Gastrocnemius medialis (tissue), 4 donors: Measurements from ENCODE around the gene TAT. TPM values are rescaled to one million over a fixed set of nuclear protein-coding genes. Genes with fewer than 3 reads are reported as not detected.
A peak's percentile ranks its signal among the peaks of the same experiment; 100 is the strongest.

Experiments
- ATAC-seq, 2 donors: fragments of 150-250 bp; one replicate each; pipeline ENCODE4 v1.9.1; 2016
- DNase-seq, 2 donors: peaks; one replicate each; pipeline ENCODE4 v3.0.0-alpha.2; 2019
- H3K27ac ChIP-seq, 4 donors: fragments of 200-600 bp; sonication (generic); 1 replicate in 1 of 4; 2 replicates in 3 of 4; pipeline ENCODE4 v1.5.1; 2016 to 2018; ENCODE audit warnings: mild to moderate bottlenecking in 2 of 4, moderate library complexity in 1 of 4
- H3K27me3 ChIP-seq, 3 donors: fragments of 200-600 bp; sonication (generic) in 2 of 3; 1 replicate in 1 of 3; 2 replicates in 2 of 3; pipeline versions ENCODE4 v1.5.1 to v1.6.0; 2016 to 2019; ENCODE audit warnings: mild to moderate bottlenecking in 1 of 3, moderate library complexity in 1 of 3
- H3K36me3 ChIP-seq, 2 donors: fragments of 200-600 bp; sonication (generic) in 1 of 2; one replicate each; pipeline ENCODE4 v1.5.1; 2017 to 2018
- H3K4me1 ChIP-seq, 2 donors: fragments of 200-600 bp; sonication (generic) in 1 of 2; one replicate each; pipeline ENCODE4 v1.5.1; 2016 to 2017; ENCODE audit warnings: mild to moderate bottlenecking in 2 of 2
- H3K4me3 ChIP-seq, 4 donors: fragments of 200-600 bp; sonication (generic) in 3 of 4; 1 replicate in 1 of 4; 2 replicates in 3 of 4; pipeline ENCODE4 v1.5.1; 2016 to 2019; ENCODE audit warnings: mild to moderate bottlenecking in 2 of 4
- H3K9me3 ChIP-seq, 3 donors: fragments of 200-600 bp; sonication (generic) in 2 of 3; 1 replicate in 1 of 3; 2 replicates in 2 of 3; pipeline ENCODE4 v1.5.1; 2016 to 2019
- POLR2A ChIP-seq, 2 donors: fragments of 450-650 bp; IDR thresholded peaks; one replicate each; pipeline ENCODE4 v1.6.1; 2017; ENCODE audit warnings: antibody characterized with exemption in 2 of 2, mild to moderate bottlenecking in 2 of 2, moderate library complexity in 2 of 2
- in situ Hi-C, 4 donors: fragments of 200-750 bp; cut with MboI; loops; one replicate each; pipeline versions ENCODE4 v1.15.0 to v1.8.0; 2017; ENCODE audit warnings: low sequenced_read_pairs in 4 of 4
- intact Hi-C: fragments of 100-400 bp; cut with DNase I; formaldehyde crosslinking; loops from one replicate; pipeline ENCODE4 v1.15.1; 2023; ENCODE audit warnings: low total_unique reads
- total RNA-seq, 4 donors: library from RNA; depleted of rRNA; stranded (reverse); fragments of >200 nt; gene quantifications; one replicate each; pipeline versions ENCODE4 v1.1.0 to v1.2.3, GENCODE V29; 2016
- TF ChIP-seq, protein P1 (sequence below), 5 experiments: fragments of 450-650 bp in 3 of 5; fragments of 200-600 bp in 2 of 5; sonication (generic) in 2 of 5; IDR thresholded peaks in 4 of 5; conservative IDR thresholded peaks in 1 of 5; 1 replicate in 4 of 5; 2 replicates in 1 of 5; pipeline ENCODE4 v1.5.1; 2016 to 2019; ENCODE audit warnings: antibody characterized with exemption in 5 of 5, mild to moderate bottlenecking in 3 of 5, moderate library complexity in 3 of 5

TAT gene
- total RNA-seq = 1 to 10 TPM in 2 of 4 donors, not detected in 2; 1.9 to 3.7 TPM

DNA sequence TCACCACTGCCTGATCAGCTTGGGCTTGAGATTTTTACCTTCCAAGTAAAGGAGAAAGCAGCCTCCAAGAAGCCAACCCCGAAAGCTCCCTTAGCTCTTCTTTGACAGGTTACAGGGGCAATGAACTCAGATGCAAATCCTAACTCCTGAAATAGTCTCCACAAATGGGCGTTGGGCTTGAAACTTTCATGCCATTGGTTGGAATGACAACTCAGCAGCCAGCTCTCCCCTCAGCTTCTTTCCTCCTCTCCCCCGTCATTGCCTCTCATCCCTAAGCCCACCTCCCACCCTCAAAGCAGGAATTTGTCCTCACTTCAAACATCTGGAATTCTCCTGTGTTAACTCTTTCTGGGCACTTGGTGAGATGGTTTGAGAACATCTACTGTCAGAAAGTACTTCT is at the start of gene TAT:
TAT (minus strand) TSS at position 122 of the 400 bp plus-strand sequence. CDS start 677 bp downstream, outside the sequence.
- intact Hi-C loops (no loop called here), in situ Hi-C loops (no loop called here)
- Histone ChIP-seq H3K4me3 (no peak within 1 kb of the TSS), H3K27me3 (no peaks in the 10 kb centered on the region), H3K9me3 (no peaks in the 10 kb centered on the region), H3K36me3 (no peaks in the 10 kb centered on the region), H3K4me1 (no peaks in the 10 kb centered on the region), H3K27ac (no peak within 1 kb of the TSS)
- ATAC-seq (no peak), DNase-seq (no peak)
- no peak for TF ChIP-seq POLR2A (IDR thresholded peaks at IDR 0.05)
- TF ChIP-seq, protein P1, sequence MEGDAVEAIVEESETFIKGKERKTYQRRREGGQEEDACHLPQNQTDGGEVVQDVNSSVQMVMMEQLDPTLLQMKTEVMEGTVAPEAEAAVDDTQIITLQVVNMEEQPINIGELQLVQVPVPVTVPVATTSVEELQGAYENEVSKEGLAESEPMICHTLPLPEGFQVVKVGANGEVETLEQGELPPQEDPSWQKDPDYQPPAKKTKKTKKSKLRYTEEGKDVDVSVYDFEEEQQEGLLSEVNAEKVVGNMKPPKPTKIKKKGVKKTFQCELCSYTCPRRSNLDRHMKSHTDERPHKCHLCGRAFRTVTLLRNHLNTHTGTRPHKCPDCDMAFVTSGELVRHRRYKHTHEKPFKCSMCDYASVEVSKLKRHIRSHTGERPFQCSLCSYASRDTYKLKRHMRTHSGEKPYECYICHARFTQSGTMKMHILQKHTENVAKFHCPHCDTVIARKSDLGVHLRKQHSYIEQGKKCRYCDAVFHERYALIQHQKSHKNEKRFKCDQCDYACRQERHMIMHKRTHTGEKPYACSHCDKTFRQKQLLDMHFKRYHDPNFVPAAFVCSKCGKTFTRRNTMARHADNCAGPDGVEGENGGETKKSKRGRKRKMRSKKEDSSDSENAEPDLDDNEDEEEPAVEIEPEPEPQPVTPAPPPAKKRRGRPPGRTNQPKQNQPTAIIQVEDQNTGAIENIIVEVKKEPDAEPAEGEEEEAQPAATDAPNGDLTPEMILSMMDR (IDR thresholded peaks at IDR 0.05 in 4 of 5, conservative IDR thresholded peaks at IDR 0.05 in 1 of 5) = no peak

DNA sequence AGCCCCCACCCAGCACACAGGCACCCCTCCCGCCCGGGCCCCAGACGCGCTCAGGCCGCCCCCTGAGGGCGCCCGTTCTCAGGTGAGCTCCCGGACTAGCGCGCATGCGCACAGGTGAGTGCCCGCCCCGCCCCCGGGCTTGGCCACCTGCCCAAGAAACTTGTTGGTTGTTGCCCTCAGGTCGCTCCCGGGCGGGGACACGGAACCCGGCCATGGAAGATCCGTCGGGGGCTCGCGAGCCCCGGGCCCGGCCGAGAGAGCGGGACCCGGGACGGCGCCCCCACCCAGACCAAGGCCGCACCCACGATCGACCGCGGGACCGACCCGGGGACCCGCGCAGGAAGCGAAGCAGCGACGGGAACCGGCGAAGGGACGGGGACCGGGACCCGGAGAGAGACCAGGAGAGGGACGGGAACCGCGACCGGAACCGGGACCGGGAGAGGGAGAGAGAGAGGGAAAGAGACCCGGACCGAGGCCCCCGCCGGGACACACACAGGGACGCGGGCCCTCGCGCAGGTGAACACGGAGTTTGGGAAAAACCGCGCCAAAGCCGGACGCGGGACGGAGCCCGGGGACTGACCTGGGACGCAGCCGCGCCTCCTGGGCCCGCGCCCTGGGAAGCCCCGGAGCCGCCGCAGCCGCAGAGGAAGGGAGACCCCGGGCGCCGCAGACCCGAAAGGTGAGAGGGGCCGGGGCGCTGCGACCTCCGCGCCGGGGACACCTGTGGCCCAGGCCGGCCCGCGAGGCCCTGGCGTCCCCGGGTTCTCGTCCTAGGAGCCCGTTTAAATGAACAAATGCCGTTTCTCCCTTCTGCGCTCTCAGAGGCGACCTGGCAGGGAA is 49.3 kb upstream of the TAT start, which contains the start of gene MARVELD3:
MARVELD3 (plus strand) TSS at position 167 of the 840 bp plus-strand sequence; CDS start at position 213, 46 bp downstream.
- H3K27me3 ChIP-seq = peaks cover 38 to 44% (median 43%) of the 10 kb centered on the region in 3 donors
- in situ Hi-C loops (no loop called here), intact Hi-C loops (no loop called here)
- TF ChIP-seq, protein P1 (IDR thresholded peaks at IDR 0.05 in 4 of 5, conservative IDR thresholded peaks at IDR 0.05 in 1 of 5) = no peak
- no peak for TF ChIP-seq POLR2A (IDR thresholded peaks at IDR 0.05)
- ATAC-seq (no peak), DNase-seq (no peak)
- no peaks in the 10 kb centered on the region for H3K36me3 ChIP-seq
- H3K4me1 ChIP-seq = peaks cover 0 to 5% of the 10 kb centered on the region in 2 donors
- H3K4me3 ChIP-seq = peak within 1 kb of the TSS; percentile 25 to 40 (median 34)
- no peak within 1 kb of the TSS for H3K27ac ChIP-seq
- H3K9me3 ChIP-seq = no peaks in the 10 kb centered on the region

DNA sequence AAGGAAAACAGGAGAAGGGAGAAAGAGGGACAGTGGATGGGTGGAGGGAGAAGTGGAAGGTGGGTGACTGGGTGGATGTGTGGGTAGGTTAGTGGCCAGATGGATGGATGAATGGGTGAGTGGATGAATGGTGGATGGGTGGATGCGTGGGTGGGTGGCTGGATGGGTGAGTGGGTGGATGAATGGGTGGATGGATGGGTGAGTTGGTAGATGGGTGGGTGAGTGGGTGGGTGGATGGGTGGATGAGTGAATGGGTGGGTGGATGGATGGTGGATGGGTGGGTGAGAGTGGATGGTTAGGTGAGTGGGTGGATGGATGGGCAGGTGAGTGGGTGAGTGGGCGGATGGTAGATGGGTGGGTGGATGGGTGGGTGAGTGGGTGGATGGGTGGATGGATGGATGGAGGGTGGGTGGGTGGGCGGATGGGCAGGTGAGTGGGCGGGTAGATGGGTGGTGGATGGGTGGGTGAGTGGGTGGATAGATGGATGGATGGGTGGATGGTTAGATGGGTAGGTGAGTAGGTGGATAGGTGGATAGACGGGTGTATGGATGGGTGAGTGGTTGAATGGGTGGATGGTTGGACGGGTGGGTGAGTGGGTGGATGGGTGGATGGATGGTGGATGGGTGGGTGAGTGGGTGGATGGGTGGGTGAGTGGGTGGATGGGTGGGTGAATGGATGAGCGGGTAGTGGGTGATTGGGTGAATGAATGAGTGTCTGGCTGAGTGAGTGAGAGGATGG is 48.4 kb upstream of the TAT start:
- no peak for ATAC-seq
- intact Hi-C loops (no loop called here), in situ Hi-C loops (no loop called here)
- no peak overlapping the region for H3K27ac ChIP-seq
- DNase-seq = no peak
- H3K9me3 ChIP-seq = no peaks in the 10 kb centered on the region
- TF ChIP-seq, protein P1 (IDR thresholded peaks at IDR 0.05 in 4 of 5, conservative IDR thresholded peaks at IDR 0.05 in 1 of 5) = no peak
- no peak for TF ChIP-seq POLR2A (IDR thresholded peaks at IDR 0.05)
- H3K36me3 ChIP-seq = no peaks in the 10 kb centered on the region
- peaks cover 0 to 5% of the 10 kb centered on the region in 2 donors for H3K4me1 ChIP-seq
- peaks cover 38 to 44% (median 43%) of the 10 kb centered on the region in 3 donors for H3K27me3 ChIP-seq
- H3K4me3 ChIP-seq = no peak overlapping the region

DNA sequence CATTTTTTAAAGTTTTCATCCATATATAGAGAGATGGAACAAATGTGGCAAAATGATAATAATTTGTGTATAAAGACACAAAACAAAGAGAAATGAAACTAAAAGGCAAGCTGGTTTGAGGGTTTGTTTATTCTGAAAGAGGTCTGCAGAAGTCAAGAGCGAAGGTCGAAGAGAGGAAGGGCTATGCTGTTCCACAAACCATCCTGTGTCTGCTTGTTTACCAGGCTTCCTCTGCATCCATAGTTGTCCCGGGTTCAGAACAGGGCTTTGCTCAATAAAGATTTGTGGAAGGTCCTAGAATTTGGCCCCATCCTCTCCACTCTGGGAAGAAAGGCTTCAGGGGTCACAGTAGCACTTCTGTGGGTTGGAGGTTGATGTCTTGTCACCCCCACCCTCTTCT is 46.7 kb upstream of the TAT start:
- TF ChIP-seq, protein P1 (IDR thresholded peaks at IDR 0.05 in 4 of 5, conservative IDR thresholded peaks at IDR 0.05 in 1 of 5) = no peak
- TF ChIP-seq POLR2A (IDR thresholded peaks at IDR 0.05) = no peak
- Histone ChIP-seq H3K4me1 (peaks cover 0 to 5% of the 10 kb centered on the region in 2 donors), H3K9me3 (no peaks in the 10 kb centered on the region), H3K36me3 (no peaks in the 10 kb centered on the region), H3K27me3 (peaks cover 38 to 44% (median 43%) of the 10 kb centered on the region in 3 donors), H3K27ac (no peak overlapping the region), H3K4me3 (no peak overlapping the region)
- ATAC-seq (no peak), DNase-seq (no peak)
- intact Hi-C loops (no loop called here), in situ Hi-C loops (loop anchor here in 3 of 4 donors (25.0 kb wide), 2 partner anchors 111 to 211 kb away; no protein-coding TSS in a partner anchor)
